Measurements from ENCODE around the gene STEAP1B. TPM values are rescaled to one million over a fixed set of nuclear protein-coding genes. Genes with fewer than 3 reads are reported as not detected.
"Not testable (repeated sequence)": the region's sequence is repeated elsewhere in the genome, so short reads cannot be mapped to it uniquely, and the experiment has no call there.

The STEAP1B gene
- total RNA-seq, 2 experiments from 2014 or later = 0.23 TPM; not detected in 1

DNA sequence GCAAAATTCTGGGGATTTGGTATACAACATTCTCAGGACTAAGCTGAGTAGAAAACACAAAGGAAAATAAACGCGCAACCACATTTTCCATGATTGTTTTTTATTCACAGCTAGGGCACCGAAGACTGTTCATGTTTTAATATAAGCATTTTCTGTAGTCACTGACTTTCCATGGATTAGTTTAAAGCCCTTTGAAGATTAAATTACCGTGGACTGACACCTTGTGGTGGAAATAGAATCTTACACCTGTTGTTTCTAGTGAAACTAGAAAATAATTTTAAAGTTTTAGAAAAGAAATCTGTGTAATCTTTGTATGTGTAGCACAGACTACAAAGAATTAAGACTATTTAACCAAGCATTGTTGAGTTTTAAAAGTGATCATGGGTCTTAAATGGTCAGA lies 1.3 kb upstream of the STEAP1B start:
- POLR2A ChIA-PET = interaction anchor here (0.6 kb wide), 1 partner anchor 259 kb away, joined by 3 read pairs; no protein-coding TSS in a partner anchor
- CTCF ChIA-PET = not testable (repeated sequence)

DNA sequence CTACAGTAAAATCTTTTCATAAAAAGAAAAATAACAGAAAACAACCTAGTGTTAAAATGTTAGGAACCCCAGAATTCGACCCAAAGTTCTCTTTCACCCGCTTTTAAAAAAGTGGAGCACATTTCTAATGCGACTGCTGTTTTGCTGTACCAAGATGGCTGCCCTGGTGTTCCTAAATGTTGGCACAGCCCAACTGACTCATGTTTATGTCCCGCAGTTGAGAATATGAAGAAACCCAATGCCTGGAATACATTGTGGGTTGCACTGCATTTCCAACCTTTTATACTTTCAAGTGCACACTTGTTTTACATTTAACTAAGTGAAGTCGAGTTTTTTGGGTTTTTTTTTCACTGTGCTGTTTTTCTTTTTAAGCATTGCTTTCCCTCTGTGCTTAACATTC lies 944 bp downstream of the STEAP1B start:
- ChIA-PET POLR2A (no interaction called here), CTCF (interaction anchor here (1.5 kb wide), 1 partner anchor 389 kb away, joined by 8 read pairs; no protein-coding TSS in a partner anchor)

DNA sequence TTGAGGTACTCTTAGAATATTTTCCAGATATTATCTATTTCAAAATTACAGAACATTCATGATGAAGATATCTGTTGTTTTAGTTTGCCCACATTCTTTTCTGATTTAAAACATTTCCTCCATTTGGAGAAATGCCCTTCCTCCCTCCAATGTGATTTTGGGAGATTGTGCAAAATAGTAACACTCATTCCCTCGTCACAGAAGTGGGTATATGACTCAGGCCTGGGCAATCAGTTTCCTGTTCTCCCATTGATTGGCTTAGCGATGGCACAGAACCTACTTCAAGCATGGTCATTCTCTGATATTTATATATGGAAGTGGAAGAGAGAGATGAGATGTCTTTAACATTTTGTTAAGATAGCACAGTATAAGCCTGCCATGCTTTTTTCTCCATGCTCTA lies 3.1 kb downstream of the STEAP1B start:
- POLR2A ChIA-PET, CTCF ChIA-PET: not testable (repeated sequence)

DNA sequence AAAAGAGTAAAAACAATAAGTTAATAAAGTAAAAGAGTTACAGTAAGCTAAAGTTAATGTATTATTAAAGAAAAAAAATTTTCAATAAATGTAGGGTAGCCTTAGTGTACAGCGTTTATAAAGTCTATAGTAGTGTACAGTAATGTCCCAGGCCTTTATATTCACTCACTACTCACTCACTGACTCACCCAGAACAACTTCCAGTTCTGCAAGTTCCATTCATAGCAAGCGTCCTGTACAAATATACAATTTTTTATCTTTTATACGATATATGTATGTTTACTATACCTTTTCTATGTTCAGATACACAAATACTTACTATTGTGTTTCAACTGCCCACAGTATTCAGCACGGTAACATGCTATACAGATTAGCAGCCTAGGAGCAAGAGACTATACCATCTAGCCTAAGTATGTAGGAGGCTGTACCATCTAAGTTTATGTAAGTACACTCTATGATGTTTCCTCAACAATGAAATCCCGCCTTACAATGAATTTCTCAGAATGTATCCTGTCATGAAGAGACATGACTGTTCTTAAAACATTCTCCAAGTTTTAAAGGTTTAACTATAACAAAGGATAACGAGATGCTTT lies 3.6 kb downstream of the STEAP1B start:
- CTCF ChIA-PET, POLR2A ChIA-PET: not testable (repeated sequence)

DNA sequence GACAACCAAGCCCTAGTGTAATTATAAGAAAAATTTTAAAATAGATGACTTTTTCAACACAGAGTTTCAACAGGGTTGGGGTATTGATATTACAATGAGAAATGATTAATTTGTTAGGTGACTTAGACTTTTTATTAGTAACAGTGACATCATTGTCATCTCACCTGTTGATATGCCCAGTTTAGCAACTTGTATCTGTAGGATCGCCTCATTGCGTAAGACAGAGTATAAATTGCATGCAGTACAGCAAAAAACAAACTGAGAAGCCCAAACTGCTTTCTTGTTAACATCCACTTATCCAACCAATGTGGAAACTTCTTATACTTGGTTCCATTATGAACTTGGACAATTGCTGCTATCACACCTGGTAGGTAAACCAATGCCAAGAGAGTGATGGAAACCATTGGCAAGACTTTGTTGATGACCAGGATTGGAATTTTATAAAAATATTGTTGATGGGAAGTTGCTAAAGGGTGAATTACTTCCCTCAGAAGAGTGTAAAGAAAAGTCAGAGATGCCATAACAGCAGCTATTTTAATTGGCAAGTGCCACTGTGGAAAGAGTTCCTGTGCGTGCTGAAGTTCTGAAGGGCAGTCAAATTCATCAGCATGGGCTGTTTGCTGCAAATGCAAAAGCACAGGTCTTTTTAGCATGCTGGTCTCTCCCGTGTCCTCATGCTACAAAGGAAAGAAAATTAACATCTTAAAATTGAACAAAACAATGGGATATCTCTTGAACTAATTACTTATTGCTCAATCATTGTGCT lies 6.6 kb downstream of the STEAP1B start:
- POLR2A ChIA-PET = not testable (repeated sequence)

DNA sequence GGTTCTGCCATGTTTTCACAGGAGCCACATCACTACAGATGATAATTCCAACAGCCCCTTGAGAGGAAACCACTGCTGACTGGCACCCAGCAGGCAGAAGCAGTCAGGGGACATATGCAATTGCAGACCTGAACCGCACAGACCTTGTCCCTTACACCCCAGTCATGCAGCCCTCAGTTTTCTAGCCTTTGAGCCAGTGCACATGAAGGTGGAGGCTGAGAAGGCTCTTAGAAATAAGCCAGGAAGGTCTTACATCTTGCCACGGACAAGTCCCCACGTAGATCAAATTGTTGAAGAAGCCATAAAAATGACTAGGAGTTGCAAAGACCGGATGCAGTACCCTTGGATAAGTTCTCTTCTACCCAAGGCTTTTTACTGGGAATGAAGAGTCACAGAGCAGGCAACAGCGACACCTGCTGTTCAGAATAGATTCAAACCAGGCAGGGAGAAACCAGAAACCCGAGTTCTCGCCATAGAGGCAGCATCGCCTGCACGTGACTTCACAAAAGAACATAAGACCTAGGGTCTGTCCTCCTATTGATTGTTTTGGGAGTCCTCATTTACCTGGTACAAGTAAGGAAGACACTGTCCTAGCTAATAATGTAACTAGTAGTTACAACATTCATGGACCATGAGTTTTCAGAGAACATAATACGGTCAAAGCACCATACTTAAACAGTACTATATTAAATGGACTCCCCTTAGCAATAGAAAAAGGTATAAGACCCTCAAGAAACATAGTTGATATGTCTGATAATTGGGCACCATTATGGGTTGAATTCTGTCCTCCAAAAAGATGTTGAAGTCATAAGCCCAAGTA lies 11.1 kb downstream of the STEAP1B start:
- CTCF ChIA-PET = interaction anchor here (1.2 kb wide), 1 partner anchor 377 kb away, joined by 3 read pairs; no protein-coding TSS in a partner anchor
- POLR2A ChIA-PET = no interaction called here

More for the DNA sequence above, 6.6 kb downstream of the STEAP1B start:
- CTCF ChIA-PET = not testable (repeated sequence)

DNA sequence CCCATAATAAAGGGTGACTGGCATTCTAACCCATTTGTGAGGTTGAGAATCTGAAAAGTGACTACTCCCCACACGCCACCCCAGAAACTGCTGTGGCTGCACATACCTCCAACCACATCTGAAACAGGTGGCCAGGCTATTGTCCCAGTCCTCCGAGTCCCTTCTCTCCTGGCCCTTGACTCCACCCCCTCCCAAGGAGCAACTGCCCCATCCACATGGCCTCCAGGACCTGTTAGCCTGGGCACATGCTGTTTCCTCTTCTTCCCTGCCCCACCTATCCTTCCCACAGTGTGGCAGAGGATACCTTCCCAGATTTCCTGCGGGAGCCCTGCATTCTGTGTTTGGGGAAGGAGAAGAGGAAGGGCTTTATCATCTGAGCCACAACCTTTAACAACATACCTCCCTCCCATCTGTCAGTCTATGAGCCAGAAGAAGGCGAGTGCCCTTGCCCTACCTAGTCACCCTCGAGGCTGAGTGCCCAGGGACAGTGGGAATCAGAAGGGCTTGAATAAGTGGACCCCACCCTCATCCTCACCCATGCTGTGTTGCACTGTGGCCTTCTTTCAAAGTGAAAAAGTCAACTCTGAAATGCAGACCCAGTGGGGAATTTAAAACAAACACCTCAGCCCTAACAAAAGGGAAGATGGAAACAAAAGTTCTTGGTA lies 11.9 kb downstream of the STEAP1B start:
- POLR2A ChIA-PET = no interaction called here
- CTCF ChIA-PET = interaction anchor here (1.2 kb wide), 1 partner anchor 377 kb away, joined by 3 read pairs; no protein-coding TSS in a partner anchor

DNA sequence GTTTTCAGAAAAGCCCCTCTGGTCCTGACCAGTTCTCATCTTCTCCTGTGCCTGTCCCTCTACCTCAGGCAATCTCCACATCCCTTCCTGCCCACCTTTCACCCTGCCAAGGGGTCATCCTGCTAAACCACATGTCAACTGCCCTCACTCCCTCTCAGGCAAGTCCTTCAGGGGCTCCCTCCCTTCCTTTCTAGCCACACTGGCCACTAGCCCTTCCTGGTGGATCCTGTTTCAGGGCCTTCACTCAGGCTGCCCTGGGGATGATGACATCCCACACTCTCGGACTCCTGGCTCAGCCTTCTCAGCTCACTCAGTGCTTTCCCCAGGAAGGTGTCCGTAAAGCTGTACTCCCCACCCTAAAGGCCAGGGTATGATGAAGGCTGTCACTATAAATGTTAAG lies 13.4 kb downstream of the STEAP1B start:
- POLR2A ChIA-PET = no interaction called here
- CTCF ChIA-PET = interaction anchor here (1.1 kb wide), 1 partner anchor 374 kb away, joined by 4 read pairs; no protein-coding TSS in a partner anchor

DNA sequence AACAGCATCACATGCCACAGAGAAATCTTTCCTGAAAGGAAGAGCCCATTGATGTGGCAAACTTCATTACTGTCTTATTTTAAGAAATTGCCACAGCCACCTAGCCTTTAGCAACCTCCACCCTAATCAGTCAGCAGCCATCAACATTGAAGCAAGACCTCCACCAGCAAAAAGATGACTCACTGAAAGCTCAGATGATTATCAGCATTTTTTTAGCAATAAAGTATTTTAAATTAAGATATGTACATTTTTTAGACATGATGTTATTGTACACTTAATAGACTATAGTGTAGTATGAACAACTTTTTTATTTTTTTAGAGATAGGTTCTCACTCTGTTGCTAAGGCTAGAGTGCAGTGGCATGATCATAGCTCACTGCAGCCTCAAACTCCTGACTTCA lies 14.8 kb downstream of the STEAP1B start:
- POLR2A ChIA-PET = no interaction called here
- CTCF ChIA-PET = interaction anchor here (1.1 kb wide), 2 partner anchors 372 to 375 kb away, joined by 4 read pairs; no protein-coding TSS in a partner anchor

DNA sequence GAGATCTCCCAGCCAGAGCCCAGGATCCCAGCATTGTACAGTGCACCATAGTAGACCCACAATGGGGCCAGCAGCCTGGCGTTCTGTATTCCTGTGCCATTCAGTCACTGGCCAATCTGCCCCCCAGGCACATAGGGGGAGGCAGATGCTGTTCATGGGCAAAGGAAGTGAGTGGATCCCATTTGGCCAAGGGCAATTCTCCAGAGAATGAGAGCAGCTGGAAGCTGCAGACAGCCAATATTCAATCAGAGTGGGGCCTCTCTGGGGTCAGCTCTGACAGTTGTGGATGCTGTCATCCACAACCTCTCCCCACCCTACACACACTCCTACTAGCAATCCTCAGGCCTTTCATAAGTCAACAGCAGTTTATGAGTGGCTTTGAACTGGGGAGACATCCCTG lies 17.5 kb downstream of the STEAP1B start:
- ChIA-PET CTCF (interaction anchor here (1.5 kb wide), 1 partner anchor 373 kb away, joined by 4 read pairs; no protein-coding TSS in a partner anchor), POLR2A (no interaction called here)

DNA sequence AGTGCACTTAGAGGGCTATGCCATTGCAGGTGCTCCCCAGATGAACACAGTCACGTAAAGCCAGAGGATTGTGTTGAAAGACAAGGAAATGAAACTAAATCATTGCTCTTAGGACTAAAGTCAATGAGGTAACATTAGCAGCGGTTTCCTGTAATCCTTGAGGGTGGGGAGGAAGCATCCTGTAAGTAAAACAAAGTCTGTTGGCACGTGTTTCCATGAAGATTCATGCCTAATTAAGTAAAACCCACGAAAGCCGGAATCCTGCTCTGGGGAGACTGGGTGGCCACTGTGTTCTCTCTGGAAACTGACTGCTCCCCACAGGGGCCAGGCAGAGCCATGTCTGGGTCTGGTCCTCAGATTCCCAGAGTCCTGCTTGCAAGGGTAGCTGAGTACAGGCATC lies 18.3 kb downstream of the STEAP1B start:
- ChIA-PET POLR2A (no interaction called here), CTCF (interaction anchor here (1.5 kb wide), 1 partner anchor 372 kb away, joined by 4 read pairs; no protein-coding TSS in a partner anchor)

DNA sequence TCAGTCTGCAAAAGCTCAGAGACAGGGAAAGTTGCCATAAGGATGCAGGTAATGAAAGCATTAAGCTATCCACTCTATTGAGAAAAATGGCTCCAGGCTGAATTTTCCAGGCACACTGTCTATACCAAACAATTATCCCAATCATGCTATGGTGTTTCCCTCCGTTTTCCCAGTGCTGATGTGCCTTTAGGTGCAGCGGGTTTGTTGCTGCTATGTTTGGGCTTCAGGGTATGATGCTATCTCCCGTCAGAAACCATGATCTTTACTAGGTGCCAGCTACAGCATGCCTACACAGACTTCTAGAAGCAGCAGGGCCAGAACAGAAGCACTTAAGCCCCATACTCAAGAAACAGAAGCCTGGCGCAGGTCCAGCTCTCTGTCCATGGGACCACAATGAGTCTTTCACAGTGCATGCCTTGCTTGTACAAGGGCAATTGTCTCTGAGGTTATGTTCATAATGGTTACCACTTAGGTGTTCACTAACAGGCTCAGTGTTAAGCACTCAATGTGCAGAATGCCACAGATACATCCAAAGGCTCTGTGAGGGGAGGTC lies 19.4 kb downstream of the STEAP1B start:
- POLR2A ChIA-PET = no interaction called here
- CTCF ChIA-PET = no interaction called here

DNA sequence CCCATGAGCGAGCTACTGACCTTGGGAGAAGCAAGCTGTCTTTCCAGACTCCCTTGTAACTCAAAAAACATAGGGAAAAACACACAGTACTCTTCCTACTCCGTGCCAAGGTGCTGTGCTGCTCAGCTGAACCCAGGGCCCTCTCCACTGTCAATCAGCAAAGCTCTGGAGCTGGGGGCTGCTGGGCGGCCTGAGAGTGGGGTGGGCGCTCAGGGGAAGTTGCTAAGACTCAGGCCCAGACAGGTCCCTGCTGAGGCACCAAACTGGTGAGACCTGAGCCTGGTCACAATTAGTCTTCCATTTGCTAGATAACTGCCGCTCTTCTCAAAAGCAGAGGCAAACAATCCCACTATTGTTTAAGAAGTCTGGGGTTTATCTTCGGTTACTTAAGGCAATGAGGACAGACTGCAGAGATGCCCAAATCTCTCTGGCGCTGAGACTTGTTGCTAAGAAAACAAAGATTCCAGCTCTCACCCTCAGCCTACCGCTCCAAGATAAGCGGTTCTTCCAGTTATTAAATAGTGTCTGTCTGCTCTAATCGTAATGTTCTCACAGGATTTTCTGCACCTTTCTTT lies 22.0 kb downstream of the STEAP1B start:
- CTCF ChIA-PET = no interaction called here

DNA sequence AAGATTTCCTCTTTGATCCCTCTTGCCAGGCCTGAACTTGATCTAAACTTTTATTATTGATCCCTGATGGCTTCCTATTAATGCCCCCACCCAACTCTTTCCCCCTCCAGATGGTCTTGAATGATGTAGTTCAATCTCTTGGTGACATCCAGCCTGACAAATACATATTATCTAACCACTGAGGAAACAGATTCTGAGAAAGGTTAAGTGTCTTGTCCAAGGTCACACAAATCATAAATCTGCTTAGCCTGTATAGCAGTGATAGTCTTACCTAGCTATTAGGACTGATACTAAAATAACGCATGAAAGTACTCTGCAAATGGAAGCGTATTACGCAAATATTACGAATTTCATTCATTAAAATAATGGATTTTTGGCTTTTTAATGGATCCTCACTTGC lies 22.7 kb downstream of the STEAP1B start:
- ChIA-PET CTCF (no interaction called here), POLR2A (no interaction called here)

More for the DNA sequence above, 22.0 kb downstream of the STEAP1B start:
- POLR2A ChIA-PET = no interaction called here

DNA sequence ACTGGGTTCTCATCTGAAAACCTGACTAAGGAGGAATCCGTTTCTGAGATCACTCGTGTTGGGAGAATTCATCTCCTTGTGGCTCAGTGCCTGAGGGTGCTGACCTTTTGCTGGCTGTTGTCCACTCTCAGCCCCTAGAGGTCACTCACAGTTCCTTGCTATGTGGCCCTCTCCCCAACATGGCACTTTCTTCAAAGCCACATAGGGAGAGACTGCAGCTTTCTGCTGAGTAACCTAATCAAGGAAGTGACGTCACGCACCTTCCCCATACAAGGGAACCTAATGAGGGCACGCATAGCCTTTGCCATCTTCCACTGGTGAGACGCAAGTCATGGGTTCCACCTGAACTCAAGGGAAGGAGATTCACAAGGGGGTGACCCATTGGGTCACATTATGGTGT lies 23.2 kb downstream of the STEAP1B start:
- ChIA-PET POLR2A (no interaction called here), CTCF (no interaction called here)

DNA sequence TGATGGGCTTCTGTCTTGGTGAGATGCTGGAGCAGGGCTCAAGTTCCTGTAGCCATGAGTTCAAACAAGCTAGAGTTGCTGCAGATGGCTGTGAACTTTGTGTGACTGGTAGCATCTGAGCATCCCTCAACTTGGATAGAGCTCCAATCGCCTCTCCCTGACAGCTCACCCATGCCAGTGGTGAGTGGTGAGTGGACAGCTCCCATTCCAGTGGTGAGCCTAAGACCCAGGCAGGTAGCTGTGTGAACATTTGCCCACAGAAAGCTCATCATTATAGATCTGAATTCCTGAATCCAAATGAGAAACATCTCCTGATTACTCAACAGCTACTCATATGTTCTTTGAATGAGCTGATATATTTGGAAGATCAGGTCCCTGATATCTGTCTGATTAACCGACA lies 25.3 kb downstream of the STEAP1B start:
- ChIA-PET POLR2A (no interaction called here), CTCF (no interaction called here)

DNA sequence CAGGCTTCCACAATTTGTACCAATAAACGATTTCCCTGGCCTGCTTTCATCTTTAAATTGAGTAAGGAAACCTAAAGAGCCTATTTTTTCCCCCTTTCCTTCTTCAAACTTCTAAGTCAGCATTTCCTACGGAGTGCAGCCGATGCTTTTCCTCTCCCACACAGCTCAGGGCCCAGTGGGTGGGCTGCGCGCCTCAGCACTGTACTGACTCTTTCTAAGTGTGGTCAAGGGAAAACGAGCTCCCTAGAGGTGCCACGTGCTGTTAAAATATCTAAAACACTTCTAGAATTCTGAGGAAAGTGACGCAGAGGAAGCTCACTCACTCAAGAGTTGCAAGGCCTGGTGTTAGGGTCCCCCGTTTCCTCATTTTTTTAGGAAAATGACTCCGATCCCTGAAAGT lies 29.0 kb downstream of the STEAP1B start:
- ChIA-PET POLR2A (no interaction called here), CTCF (no interaction called here)

DNA sequence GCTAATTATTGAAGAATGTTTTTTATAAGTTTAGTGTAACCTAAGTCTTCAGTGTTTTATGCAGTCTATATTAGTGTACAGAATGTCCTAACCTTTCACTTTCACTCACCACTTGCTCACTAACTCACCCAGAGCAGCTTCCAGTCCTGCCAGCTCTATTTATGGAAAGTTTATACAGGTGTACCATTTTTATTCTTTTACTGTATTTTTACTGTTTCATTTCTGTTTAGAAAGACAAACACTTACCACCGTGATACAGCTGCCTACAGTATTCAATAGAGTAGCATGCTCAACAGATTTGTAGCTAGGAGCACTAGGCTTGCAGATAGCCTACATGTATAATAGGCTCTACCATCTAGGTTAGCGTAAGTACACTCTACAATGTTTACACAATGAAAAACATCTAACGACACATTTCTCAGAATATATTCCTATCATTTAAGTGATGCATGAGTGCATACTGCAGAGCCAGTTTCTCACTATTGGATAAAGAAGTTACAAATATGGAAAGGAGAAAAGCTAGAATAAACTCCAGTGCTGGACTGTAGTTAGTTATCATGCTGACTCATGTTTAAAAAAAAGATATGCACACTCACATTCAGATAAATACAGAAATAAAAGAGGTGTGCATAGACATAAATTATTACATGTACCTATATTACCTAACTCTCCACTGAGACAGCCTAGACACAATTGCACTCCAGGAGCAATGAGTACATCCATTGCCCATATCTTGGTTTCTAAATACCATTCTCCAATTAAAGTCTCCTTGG lies 30.4 kb downstream of the STEAP1B start:
- POLR2A ChIA-PET = no interaction called here
- CTCF ChIA-PET = interaction anchor here (0.6 kb wide), 1 partner anchor 1915 kb away, joined by 3 read pairs; no protein-coding TSS in a partner anchor

DNA sequence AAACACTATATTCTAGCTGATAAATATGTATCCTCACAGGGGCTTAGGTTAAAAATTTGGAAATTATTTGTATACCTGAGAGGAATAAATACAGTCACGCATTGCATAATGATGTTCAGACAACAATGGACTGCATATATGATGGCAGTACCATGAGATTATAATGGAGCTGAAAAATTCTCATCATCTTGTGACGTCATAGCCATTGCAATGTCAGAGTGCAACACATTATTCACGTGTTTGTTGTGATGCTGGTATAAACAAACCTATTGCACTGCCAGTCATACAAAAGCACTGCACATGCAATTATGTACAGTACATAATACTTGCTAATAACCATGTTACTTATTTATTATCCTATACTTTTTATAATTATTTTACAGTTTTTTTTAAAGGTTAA lies 31.4 kb downstream of the STEAP1B start:
- POLR2A ChIA-PET = no interaction called here
- CTCF ChIA-PET = no interaction called here
